ENCODE data around the gene GPBP1L1.

DNA sequence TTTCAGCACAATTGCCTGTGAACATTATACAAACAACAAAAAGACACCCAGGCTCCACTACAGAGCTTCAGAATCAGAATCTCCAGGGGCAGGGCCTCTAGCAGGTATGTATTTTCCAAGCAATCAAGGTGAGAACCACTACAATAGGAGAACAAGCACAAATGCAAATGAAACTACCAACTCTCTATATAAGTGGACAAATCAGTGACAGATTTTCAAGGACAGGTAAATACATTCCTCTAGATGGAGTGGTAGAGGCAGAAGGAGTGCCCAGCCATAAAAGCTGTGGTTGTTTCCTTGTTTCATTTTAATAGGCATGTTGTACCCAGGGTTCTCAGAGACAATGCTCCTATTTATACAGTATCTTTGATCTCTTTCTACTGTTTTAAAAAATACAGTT, 42.4 kb downstream of the GPBP1L1 start:
- TF ChIP-seq CTCF (IDR thresholded peaks at IDR 0.05; ENCODE audit: low read depth, low read length) (no peak), EZH2phosphoT487 (IDR thresholded peaks at IDR 0.05; ENCODE audit: low read depth) (no peak)

All from OCI-LY3 (cell line).